Suprapubic skin (tissue), 4 donors: Measurements from ENCODE around the gene RNF13. TPM values are rescaled to one million over a fixed set of nuclear protein-coding genes. Genes with fewer than 3 reads are reported as not detected.
A peak's percentile ranks its signal among the peaks of the same experiment; 100 is the strongest.

Source experiments
- DNase-seq, 2 donors: peaks; one replicate each; pipeline ENCODE4 v3.0.0-alpha.2; 2019; ENCODE audit warnings: low spot score in 2 of 2
- H3K27ac ChIP-seq: fragments of 200-600 bp; sonication (generic); one replicate; pipeline ENCODE4 v1.5.1; 2019
- H3K27me3 ChIP-seq: fragments of 200-600 bp; sonication (generic); one replicate; pipeline ENCODE4 v1.5.1; 2019
- H3K36me3 ChIP-seq: fragments of 200-600 bp; sonication (generic); one replicate; pipeline ENCODE4 v1.5.1; 2019
- H3K4me1 ChIP-seq: fragments of 200-600 bp; sonication (generic); one replicate; pipeline ENCODE4 v1.5.1; 2019
- H3K4me3 ChIP-seq: fragments of 200-600 bp; sonication (generic); one replicate; pipeline ENCODE4 v1.5.1; 2019; ENCODE audit warnings: mild to moderate bottlenecking
- H3K9me3 ChIP-seq: fragments of 200-600 bp; sonication (generic); one replicate; pipeline ENCODE4 v1.5.1; 2019
- EP300 ChIP-seq: sonication (generic); formaldehyde crosslinking; IDR thresholded peaks from one replicate; pipeline ENCODE4 v1.6.1; 2017; ENCODE audit warnings: antibody characterized with exemption
- POLR2A ChIP-seq, 2 donors: fragments of 450-650 bp; IDR thresholded peaks; one replicate each; pipeline ENCODE4 v1.6.1; 2017; ENCODE audit warnings: antibody characterized with exemption in 2 of 2, mild to moderate bottlenecking in 2 of 2, moderate library complexity in 2 of 2
- POLR2AphosphoS5 ChIP-seq, 3 donors: sonication (generic); formaldehyde crosslinking; IDR thresholded peaks; one replicate each; pipeline ENCODE4 v1.6.1; 2017; ENCODE audit warnings: antibody characterized with exemption in 3 of 3
- WGBS: methylation state at CpG from one replicate; pipeline ENCODE4 v1.1.5; 2018; 5-methylcytosine and 5-hydroxymethylcytosine counted together
- total RNA-seq, 4 donors: library from RNA; depleted of rRNA; stranded (reverse); fragments of >200 nt; gene quantifications; one replicate each; pipeline ENCODE4 v1.1.0, GENCODE V29; 2016
- TF ChIP-seq, protein P1 (sequence below), 2 donors: fragments of 200-600 bp in 1 of 2; fragments of 450-650 bp in 1 of 2; sonication (generic) in 1 of 2; IDR thresholded peaks; one replicate each; pipeline ENCODE4 v1.5.1; 2016 to 2019; ENCODE audit warnings: antibody characterized with exemption in 2 of 2, mild to moderate bottlenecking in 1 of 2, moderate library complexity in 1 of 2

Gene RNF13
- total RNA-seq, 4 donors from 2014 or later, result 52.1 to 78.9 (median 73.7) TPM

- no peak overlapping the region for H3K27ac ChIP-seq
- no peak overlapping the region for H3K4me3 ChIP-seq
- no peaks in the 10 kb centered on the region for H3K4me1 ChIP-seq
- peaks cover 32% of the 10 kb centered on the region for H3K36me3 ChIP-seq
- 60% methylated on average over 3 of the region's 3 CpGs for WGBS
- no peaks in the 10 kb centered on the region for H3K27me3 ChIP-seq
- H3K9me3 ChIP-seq, result no peaks in the 10 kb centered on the region
- TF ChIP-seq POLR2A (IDR thresholded peaks at IDR 0.05), result no peak
- no peak for DNase-seq
These were observed 47.9 kb downstream of the RNF13 start for GRCh38 chr3:149860881-149861280.

GRCh38 chr3:149867563-149867962 lies 54.5 kb downstream of the RNF13 start:
- Histone ChIP-seq H3K4me3 (no peak overlapping the region), H3K4me1 (no peaks in the 10 kb centered on the region), H3K27ac (no peak overlapping the region), H3K36me3 (peaks cover 26% of the 10 kb centered on the region), H3K9me3 (peaks cover 7% of the 10 kb centered on the region), H3K27me3 (no peaks in the 10 kb centered on the region)
- DNase-seq, result no peak
- WGBS, result 91% methylated on average over 1 of the region's 1 CpG
- no peak for TF ChIP-seq POLR2AphosphoS5 (IDR thresholded peaks at IDR 0.05)
- TF ChIP-seq EP300, result no peak
- TF ChIP-seq, protein P1, sequence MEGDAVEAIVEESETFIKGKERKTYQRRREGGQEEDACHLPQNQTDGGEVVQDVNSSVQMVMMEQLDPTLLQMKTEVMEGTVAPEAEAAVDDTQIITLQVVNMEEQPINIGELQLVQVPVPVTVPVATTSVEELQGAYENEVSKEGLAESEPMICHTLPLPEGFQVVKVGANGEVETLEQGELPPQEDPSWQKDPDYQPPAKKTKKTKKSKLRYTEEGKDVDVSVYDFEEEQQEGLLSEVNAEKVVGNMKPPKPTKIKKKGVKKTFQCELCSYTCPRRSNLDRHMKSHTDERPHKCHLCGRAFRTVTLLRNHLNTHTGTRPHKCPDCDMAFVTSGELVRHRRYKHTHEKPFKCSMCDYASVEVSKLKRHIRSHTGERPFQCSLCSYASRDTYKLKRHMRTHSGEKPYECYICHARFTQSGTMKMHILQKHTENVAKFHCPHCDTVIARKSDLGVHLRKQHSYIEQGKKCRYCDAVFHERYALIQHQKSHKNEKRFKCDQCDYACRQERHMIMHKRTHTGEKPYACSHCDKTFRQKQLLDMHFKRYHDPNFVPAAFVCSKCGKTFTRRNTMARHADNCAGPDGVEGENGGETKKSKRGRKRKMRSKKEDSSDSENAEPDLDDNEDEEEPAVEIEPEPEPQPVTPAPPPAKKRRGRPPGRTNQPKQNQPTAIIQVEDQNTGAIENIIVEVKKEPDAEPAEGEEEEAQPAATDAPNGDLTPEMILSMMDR (IDR thresholded peaks at IDR 0.05), result no peak
- no peak for TF ChIP-seq POLR2A (IDR thresholded peaks at IDR 0.05)

DNA sequence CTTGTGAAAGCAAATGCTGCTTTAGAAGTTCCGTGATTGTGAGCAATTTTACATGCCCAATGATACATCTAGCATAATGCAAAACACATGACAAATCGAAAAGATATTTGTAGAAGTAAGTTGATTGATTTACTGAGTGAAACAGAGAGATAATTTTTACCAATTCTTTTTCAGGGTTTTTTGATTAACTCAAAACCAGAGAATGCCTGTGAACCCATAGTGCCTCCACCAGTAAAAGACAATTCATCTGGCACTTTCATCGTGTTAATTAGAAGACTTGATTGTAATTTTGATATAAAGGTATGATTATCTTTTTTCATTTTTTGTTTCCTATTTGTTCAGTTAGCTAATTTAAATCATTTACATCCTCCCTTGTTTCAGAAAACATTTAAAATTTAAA lies 58.8 kb downstream of the RNF13 start:
- H3K27me3 ChIP-seq, result no peaks in the 10 kb centered on the region
- no peak for DNase-seq
- H3K27ac ChIP-seq, result no peak overlapping the region
- peaks cover 7% of the 10 kb centered on the region for H3K9me3 ChIP-seq
- 82% methylated on average over 3 of the region's 3 CpGs for WGBS
- peaks cover 22% of the 10 kb centered on the region for H3K36me3 ChIP-seq
- TF ChIP-seq POLR2AphosphoS5 (IDR thresholded peaks at IDR 0.05) (no peak), POLR2A (IDR thresholded peaks at IDR 0.05) (no peak), EP300 (no peak)
- TF ChIP-seq, protein P1 (IDR thresholded peaks at IDR 0.05), result no peak
- no peaks in the 10 kb centered on the region for H3K4me1 ChIP-seq
- no peak overlapping the region for H3K4me3 ChIP-seq

DNA sequence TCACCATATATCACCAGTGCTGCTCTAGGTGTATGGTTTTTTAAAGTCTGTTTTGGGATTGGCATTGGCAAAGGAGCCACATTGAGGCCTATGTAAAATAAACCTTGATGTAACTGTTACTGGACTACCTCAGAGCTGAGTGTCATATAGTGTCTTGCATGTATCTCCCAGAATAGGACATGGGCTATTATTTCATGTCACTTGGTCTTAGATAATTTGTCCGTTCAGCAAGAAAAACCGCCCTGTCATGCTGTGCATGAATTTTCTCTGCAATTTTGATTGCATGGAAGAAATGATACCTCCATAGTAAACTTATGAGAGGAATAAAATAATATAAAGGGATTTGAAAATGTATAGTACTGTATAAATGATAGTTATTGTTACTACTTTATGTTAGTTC lies 59.6 kb downstream of the RNF13 start:
- H3K9me3 ChIP-seq, result no peaks in the 10 kb centered on the region
- TF ChIP-seq POLR2A (IDR thresholded peaks at IDR 0.05) (no peak), POLR2AphosphoS5 (IDR thresholded peaks at IDR 0.05) (no peak), EP300 (no peak)
- TF ChIP-seq, protein P1 (IDR thresholded peaks at IDR 0.05), result no peak
- 80% methylated on average over 2 of the region's 2 CpGs for WGBS
- H3K4me1 ChIP-seq, result no peaks in the 10 kb centered on the region
- peaks cover 22% of the 10 kb centered on the region for H3K36me3 ChIP-seq
- no peak overlapping the region for H3K4me3 ChIP-seq
- DNase-seq, result no peak
- H3K27ac ChIP-seq, result no peak overlapping the region
- no peaks in the 10 kb centered on the region for H3K27me3 ChIP-seq

DNA sequence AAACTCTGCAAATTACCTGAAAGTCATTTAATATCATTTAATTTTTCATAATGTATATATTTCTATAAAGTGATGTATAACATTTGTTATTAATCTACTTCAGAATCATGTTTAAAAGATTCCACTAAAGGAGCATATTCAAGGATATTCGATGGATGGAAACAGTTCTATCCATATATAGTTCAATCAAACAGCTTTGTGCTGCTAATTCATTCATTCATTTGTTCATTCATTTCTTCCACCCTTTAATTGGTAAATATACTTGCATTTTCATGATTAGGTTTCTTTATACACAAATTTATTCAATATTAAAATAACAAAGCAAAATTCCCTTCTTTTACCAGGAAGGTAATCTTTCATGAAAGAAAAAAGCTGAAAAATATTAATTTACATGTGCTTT lies 64.7 kb downstream of the RNF13 start:
- DNase-seq, result no peak
- H3K9me3 ChIP-seq, result no peaks in the 10 kb centered on the region
- TF ChIP-seq POLR2A (IDR thresholded peaks at IDR 0.05), result no peak
- TF ChIP-seq EP300, result no peak
- TF ChIP-seq, protein P1 (IDR thresholded peaks at IDR 0.05), result no peak
- no peak for TF ChIP-seq POLR2AphosphoS5 (IDR thresholded peaks at IDR 0.05)
- peaks cover 15% of the 10 kb centered on the region for H3K36me3 ChIP-seq
- 94% methylated on average over 1 of the region's 1 CpG for WGBS
- H3K4me3 ChIP-seq, result no peak overlapping the region
- no peaks in the 10 kb centered on the region for H3K27me3 ChIP-seq
- H3K4me1 ChIP-seq, result no peaks in the 10 kb centered on the region
- no peak overlapping the region for H3K27ac ChIP-seq

DNA sequence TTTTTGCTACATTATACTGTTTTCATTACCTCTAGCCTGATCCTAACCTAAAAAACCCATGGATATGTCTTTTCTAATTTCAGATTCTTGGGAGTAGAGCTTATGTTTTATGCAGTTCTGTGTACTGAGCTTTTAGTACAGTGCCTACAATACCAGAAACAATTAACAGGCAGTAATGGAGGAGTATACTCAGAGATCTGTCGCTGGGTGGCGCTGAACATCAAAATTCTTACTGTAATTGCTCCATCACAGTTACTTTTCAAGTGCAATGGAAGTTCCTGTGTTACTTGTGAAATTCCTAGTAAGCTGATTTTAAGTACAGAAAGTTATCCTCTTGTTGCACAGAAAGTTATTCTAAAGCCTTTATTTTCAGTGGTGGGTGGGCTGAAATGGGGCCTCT lies 66.9 kb downstream of the RNF13 start:
- no peaks in the 10 kb centered on the region for H3K4me1 ChIP-seq
- peaks cover 3% of the 10 kb centered on the region for H3K36me3 ChIP-seq
- H3K27me3 ChIP-seq, result no peaks in the 10 kb centered on the region
- no peak overlapping the region for H3K4me3 ChIP-seq
- TF ChIP-seq EP300, result no peak
- TF ChIP-seq POLR2A (IDR thresholded peaks at IDR 0.05), result no peak
- TF ChIP-seq, protein P1 (IDR thresholded peaks at IDR 0.05), result peak in 1 of 2 donors; percentile 22
- H3K27ac ChIP-seq, result no peak overlapping the region
- WGBS, result 30% methylated on average over 2 of the region's 2 CpGs
- DNase-seq, result peak; percentile 68 to 80
- no peaks in the 10 kb centered on the region for H3K9me3 ChIP-seq
